Measurements from ENCODE around the gene RELN.

DNA sequence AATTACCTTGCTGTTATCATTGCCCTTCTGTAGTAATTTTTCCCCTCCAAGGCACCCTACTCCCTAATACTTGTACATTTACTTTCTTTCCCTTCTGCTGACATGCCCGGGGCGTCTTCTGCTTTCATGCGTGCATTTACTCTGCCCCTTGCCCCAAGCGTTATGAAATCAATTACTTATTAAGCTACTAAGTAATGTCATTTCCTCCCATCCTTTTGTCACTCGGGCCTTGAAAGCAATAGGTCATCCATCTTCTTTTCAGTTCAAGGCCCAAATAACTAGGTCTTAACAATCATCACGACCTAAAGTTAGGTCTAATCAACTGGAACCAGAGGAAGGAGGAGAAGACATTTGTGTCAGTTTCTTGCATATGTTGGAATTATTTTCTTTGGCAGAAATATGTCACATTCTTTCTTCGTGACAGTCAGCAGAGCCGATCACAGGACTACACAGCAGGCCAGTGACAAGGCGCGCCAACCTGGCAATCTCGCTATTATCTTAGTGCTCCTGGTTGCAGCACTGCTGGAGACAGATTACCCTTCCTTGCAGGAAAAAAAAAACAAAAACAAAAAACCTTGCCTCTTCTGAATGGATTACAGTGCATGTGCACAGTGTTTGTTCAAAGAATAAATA, 179.2 kb downstream of the RELN start:
- TF ChIP-seq, protein P1, sequence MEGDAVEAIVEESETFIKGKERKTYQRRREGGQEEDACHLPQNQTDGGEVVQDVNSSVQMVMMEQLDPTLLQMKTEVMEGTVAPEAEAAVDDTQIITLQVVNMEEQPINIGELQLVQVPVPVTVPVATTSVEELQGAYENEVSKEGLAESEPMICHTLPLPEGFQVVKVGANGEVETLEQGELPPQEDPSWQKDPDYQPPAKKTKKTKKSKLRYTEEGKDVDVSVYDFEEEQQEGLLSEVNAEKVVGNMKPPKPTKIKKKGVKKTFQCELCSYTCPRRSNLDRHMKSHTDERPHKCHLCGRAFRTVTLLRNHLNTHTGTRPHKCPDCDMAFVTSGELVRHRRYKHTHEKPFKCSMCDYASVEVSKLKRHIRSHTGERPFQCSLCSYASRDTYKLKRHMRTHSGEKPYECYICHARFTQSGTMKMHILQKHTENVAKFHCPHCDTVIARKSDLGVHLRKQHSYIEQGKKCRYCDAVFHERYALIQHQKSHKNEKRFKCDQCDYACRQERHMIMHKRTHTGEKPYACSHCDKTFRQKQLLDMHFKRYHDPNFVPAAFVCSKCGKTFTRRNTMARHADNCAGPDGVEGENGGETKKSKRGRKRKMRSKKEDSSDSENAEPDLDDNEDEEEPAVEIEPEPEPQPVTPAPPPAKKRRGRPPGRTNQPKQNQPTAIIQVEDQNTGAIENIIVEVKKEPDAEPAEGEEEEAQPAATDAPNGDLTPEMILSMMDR (IDR thresholded peaks at IDR 0.05) = no peak
- no peak for TF ChIP-seq POLR2A (IDR thresholded peaks at IDR 0.05)

All from heart left ventricle (tissue), 13 donors.